HG02798 (cell line): ENCODE data around the gene C9orf153.
"Not testable (repeated sequence)": the region's sequence is repeated elsewhere in the genome, so short reads cannot be mapped to it uniquely, and the experiment has no call there.

Experiments
- ATAC-seq: cut with Tn5 transposase; IDR thresholded peaks from one replicate; pipeline ENCODE4 v1.9.1; 2021; ENCODE audit warnings: mild to moderate bottlenecking; ENCODE audit not compliant: unreplicated experiment, poor library complexity

The C9orf153 gene

GRCh38 chr9:86201474-86202337 lies 57.8 kb downstream of the C9orf153 start:
- peak; percentile 13 for ATAC-seq

GRCh38 chr9:86200599-86201162 lies 58.8 kb downstream of the C9orf153 start:
- ATAC-seq = no peak

GRCh38 chr9:86193088-86193487 lies 66.4 kb downstream of the C9orf153 start:
- ATAC-seq = no peak

- ATAC-seq = not testable (repeated sequence)
Observed at GRCh38 chr9:86190700-86191099, 68.8 kb downstream of the C9orf153 start.

GRCh38 chr9:86187121-86187520 lies 72.3 kb downstream of the C9orf153 start:
- no peak for ATAC-seq

GRCh38 chr9:86186696-86187095 lies 72.8 kb downstream of the C9orf153 start:
- ATAC-seq = no peak

- no peak for ATAC-seq
Observed at GRCh38 chr9:86185872-86186271, 73.6 kb downstream of the C9orf153 start.

- no peak for ATAC-seq
Observed at GRCh38 chr9:86184138-86184524, 75.3 kb downstream of the C9orf153 start.

- ATAC-seq = no peak
Observed at GRCh38 chr9:86183229-86184137, 76.0 kb downstream of the C9orf153 start.

GRCh38 chr9:86181379-86182315 lies 77.8 kb downstream of the C9orf153 start:
- no peak for ATAC-seq

- ATAC-seq = no peak
Observed at GRCh38 chr9:86178503-86178902, 81.0 kb downstream of the C9orf153 start.

GRCh38 chr9:86177995-86178394 lies 81.5 kb downstream of the C9orf153 start:
- no peak for ATAC-seq

GRCh38 chr9:86176468-86176867 lies 83.0 kb downstream of the C9orf153 start:
- ATAC-seq = no peak

GRCh38 chr9:86175743-86176456 lies 83.6 kb downstream of the C9orf153 start:
- ATAC-seq = no peak

- no peak for ATAC-seq
Observed at GRCh38 chr9:86175223-86175622, 84.2 kb downstream of the C9orf153 start.
